ENCODE measurements around the gene AOPEP.
A peak's percentile ranks its signal among the peaks of the same experiment; 100 is the strongest.

AOPEP gene

GRCh38 chr9:94760010-94760409, 33.5 kb downstream of the AOPEP start:
- DNase-seq (ENCODE audit: low read depth, low spot score) = no peak

- DNase-seq (ENCODE audit: low read depth, low spot score) = no peak
These were observed 34.2 kb downstream of the AOPEP start for GRCh38 chr9:94760660-94761059.

DNA sequence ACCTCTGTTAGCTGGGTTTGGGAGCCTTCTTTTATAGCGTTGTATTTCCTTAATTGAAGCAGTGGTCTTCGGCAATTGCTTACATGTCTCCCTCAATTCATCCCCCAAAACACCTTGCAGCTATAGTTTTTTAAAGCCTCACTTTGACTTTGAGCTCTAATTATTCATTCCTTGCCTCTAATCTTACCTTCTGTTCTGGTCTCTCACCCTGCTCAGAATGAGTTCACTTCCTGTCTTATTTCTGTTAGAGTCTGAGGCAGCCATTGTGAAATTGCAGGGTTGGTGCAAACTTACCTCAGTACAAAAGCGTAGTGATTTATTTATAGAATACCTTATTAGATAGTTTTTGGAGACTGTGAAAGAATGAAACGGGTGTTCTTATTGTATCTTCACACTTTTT, 35.0 kb downstream of the AOPEP start:
- no peak for DNase-seq (ENCODE audit: low read depth, low spot score)

- no peak for DNase-seq (ENCODE audit: low read depth, low spot score)
These were observed 41.0 kb downstream of the AOPEP start for GRCh38 chr9:94767331-94768072.

DNA sequence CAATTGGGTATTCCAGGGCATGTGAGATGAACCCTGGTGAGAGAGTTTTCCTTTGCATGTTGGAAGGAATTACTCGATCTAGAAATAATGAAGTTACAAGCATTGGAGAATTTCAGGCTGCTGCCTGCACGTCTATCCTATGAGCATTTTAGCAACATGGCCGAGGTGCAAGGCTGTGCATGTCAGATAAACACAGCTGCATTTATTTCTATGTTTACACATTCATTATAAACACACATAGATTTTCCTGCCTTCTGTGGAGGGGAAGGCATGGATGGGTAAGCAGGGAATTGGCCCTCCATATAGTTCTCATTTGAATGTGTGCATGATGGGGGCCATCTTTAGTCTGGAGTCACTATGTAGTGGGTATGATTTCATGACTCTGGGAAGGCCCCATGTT, 42.3 kb downstream of the AOPEP start:
- no peak for DNase-seq (ENCODE audit: low read depth, low spot score)

DNA sequence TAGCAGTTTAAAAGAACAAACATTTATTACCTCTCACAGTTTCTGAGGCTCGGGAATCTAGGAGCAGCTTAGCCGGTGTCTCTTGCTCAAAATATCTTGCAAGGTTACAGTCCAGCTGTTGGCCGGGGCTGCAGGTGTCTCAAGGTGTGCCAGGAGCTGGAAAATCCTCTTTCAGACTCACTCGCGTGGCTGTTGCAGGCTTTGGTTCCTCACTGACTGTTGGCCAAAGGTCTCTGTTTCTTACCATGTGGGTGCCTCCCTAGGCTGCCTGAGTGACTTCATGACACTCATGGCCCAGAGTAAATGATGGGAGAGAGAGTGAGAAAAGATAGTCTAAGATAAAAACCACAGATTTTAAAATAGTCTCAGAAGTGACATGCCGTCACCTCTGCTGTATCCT, 43.8 kb downstream of the AOPEP start:
- DNase-seq (ENCODE audit: low read depth, low spot score) = no peak

GRCh38 chr9:94771096-94771495, 44.6 kb downstream of the AOPEP start:
- no peak for DNase-seq (ENCODE audit: low read depth, low spot score)

DNA sequence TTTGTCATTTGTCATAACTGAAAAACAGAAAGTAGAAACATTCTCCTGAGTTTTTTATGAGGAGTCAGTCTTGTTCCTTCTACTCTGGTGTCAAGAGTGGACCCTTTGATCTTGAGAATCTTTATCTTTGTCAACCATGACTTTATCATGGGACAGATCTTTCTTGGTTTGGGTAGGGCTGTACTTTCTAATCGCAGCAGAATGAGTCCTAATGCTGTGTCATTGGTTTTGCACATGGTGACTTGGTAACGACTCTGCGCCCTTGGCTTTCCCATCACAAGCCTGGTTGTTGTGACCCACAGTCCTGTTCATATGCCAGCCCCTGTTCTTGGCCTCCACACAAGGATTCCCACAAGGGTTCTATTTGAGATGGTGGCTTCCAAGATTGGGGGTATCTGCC, 45.6 kb downstream of the AOPEP start:
- no peak for DNase-seq (ENCODE audit: low read depth, low spot score)

GRCh38 chr9:94772639-94773303, 46.3 kb downstream of the AOPEP start:
- DNase-seq (ENCODE audit: low read depth, low spot score) = peak; percentile 58

- no peak for DNase-seq (ENCODE audit: low read depth, low spot score)
These were observed 47.2 kb downstream of the AOPEP start for GRCh38 chr9:94773655-94774054.

DNA sequence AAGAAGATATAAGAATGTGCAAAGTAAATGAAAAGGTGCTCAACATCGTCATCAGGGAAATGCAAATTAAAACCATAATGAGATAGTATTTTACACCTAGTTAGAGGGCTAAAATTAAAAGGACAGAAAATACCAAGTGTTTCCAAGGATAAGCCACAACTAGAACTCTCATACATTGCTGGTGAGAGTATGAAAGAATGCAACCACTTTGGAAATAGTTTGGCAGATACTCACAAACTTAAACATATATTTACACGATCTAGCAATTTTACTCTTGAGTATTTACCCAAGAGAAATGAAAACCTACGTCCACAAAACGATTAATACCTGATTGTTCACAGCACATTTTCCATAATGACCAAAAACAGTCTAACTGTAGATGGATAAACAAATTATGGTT, 51.5 kb downstream of the AOPEP start:
- no peak for DNase-seq (ENCODE audit: low read depth, low spot score)

DNA sequence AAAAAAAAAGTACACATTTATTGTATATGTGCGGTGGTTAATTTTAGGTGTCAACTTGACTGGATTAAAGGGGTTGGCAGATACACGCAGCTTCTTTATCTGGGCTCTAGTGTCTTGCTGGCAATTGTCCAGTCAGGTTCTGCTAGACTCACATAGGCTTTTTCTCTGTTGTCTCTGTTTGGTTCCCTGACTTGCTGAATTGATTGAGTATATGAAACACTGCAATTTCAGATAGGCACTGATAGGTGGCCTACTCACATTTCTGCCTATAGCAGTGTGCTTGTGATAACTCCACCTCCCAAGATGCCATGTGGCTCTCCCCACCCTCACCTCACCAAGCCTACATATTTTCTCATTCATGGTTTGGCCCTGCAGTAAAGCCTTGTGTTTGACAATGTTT, 52.5 kb downstream of the AOPEP start:
- DNase-seq (ENCODE audit: low read depth, low spot score) = no peak

DNA sequence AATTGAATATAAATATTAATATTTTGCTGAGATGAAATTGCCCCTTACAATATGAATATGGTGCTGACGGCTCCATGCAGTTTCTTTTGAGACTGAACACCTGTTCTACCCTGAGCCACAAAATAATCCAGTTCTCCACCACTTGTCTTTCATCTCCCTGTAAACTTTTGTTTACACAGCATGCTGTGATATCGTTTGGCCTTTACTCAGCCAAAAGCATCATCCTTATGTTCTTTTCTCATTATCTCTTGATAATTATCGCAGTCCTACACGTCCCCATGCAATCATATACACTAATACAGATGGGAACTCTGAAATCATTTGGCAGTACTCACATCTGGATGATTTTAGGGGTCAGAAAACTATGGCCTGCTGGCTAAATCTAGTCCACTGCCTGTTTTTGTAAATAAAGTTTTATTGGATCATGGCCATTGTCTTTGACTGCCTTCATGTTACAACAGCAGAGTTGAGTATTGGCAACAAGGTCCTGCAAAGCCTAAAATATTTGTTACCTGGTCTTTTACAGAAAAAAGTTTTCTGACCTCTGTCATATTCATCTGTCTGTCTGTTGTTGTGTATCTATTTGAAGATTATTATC, 53.3 kb downstream of the AOPEP start:
- no peak for DNase-seq (ENCODE audit: low read depth, low spot score)

DNA sequence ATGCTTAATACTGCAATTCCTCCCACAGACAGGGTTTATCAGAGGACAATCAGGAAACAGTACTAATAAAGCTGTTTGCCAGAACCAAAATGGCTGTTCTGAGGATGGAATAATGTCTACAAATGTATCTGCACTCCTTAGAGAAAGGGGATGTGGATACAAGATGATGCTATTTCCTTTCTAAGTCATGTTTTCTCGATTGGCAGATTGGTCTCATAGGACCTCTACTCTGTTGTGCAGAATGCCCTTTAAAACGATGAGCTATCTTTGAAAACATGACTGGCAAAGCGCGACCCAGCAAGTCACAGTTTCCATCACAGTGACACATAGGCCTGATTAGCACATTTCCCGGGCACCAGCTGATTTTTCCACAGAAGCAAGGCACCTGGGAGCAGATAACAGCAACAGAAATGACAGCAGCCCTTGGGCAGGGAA, 54.0 kb downstream of the AOPEP start:
- DNase-seq (ENCODE audit: low read depth, low spot score) = no peak

- DNase-seq (ENCODE audit: low read depth, low spot score) = no peak
These were observed 56.0 kb downstream of the AOPEP start for GRCh38 chr9:94782355-94783101.

DNA sequence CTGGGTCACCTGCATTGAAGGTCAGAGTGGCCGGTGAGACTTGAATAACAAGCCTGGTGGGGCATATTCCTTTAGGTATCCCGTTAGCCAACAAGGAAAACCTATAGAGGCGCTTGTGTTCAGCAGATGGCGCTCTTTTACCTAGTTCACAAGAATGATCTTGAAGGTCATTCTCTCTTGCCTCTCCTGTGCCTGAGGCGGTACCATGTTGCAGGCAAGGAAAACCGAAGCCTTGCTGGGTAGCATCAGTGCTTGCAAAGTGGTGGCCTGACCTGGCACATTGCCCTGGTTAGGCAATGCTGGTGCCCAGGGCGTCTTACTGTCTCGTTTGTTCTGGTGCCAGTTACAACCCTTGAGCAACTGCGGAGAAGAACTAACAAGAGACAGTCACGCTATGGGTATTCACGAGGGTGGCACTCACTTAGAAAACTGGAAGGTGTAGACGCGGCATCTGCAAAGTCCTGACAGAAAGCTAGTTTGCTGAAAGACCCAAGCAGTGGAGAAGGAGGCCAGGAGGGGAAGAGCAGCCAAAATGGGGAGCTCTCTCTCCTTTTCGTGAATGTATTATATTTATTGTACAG, 56.7 kb downstream of the AOPEP start:
- no peak for DNase-seq (ENCODE audit: low read depth, low spot score)

GRCh38 chr9:94783928-94784327, 57.4 kb downstream of the AOPEP start:
- no peak for DNase-seq (ENCODE audit: low read depth, low spot score)

DNA sequence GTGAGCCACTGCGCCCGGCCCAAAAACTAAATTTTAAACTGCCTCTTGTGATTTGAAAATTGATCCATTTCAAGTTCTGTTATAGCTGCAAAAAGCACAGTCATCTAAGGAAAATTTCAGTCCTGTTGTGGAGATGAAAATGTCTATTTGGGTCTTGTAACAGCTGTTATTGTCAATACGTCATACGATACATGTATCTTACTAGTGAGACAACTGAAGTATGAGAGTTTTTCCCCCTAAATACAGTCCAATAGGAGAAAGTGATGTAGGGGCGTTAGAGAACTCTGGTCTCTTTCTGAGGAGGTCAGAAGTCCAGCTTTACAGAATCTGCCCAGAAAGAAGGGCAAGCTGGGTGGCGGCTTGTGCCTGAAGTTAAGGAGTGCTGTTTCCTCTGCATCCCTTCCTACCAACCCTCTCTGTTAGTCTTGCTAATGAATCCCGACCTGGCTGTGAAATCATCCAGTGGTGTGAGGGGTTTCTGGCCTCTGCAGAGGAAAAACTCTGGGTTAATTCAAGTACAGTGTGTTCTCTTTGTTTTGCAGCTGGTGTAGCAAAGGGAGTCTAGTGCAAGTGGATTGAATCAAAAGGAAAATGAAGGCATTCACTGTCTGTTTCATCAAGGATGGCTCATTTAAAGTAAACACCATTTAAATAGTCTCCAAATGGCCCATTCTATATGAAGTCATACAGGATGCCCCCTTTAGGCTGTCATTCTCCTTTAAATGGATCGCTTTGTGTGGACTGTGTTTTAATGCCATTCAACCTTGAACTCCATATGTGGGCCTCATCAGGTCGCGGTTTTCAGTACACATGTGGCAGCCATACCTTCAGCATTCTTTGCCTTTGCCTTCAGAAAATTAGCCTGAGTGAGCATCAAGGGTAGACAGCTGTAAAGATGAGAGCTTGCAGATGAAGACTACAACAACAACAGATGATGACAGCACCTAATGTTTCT, 59.0 kb downstream of the AOPEP start:
- DNase-seq (ENCODE audit: low read depth, low spot score) = no peak

DNA sequence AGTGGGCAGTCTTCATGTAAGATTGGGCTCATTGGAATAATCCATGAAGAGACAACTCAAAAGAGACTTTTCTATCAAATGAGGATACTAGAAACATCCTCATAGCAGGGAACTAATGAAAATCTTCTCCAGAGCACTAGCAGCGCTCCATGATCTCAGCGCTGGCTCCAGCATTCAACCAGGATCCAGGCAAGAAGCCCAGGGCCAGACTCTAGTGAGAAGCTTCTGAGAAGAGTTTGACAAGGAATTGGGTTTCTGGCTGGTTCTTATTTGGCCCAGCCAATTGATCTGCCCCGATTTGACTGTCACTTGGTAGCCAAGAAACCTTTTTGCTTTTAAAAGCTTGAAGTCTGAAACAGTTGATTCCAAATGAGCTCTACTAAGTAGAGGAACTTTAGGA, 60.1 kb downstream of the AOPEP start:
- no peak for DNase-seq (ENCODE audit: low read depth, low spot score)

- no peak for DNase-seq (ENCODE audit: low read depth, low spot score)
These were observed 60.8 kb downstream of the AOPEP start for GRCh38 chr9:94787266-94787665.

Measured in smooth muscle cell of the brain vasculature (primary cell).